ENCODE data around the gene TSPAN5. TPM values are rescaled to one million over a fixed set of nuclear protein-coding genes. Genes with fewer than 3 reads are reported as not detected.

The TSPAN5 gene
- total RNA-seq, 2 donors from 2014 or later, result 1.8 to 2.0 TPM

- H3K4me3 ChIP-seq, result no peak overlapping the region
- 68 to 69% methylated on average over 7 of the region's 7 CpGs for WGBS, 2 donors
- ATAC-seq (no peak), DNase-seq (no peak)
- intact Hi-C loops (cut with DNase I), result no loop called here
- H3K27ac ChIP-seq, result no peak overlapping the region
- no peaks in the 10 kb centered on the region for H3K36me3 ChIP-seq (replicated peaks in 1 of 2; ENCODE audit: insufficient read depth in 1 of 2, low read depth in 2 of 2)
- H3K4me1 ChIP-seq, result no peaks in the 10 kb centered on the region
- no peak for TF ChIP-seq POLR2A (IDR thresholded peaks at IDR 0.05)
- TF ChIP-seq, protein P1, sequence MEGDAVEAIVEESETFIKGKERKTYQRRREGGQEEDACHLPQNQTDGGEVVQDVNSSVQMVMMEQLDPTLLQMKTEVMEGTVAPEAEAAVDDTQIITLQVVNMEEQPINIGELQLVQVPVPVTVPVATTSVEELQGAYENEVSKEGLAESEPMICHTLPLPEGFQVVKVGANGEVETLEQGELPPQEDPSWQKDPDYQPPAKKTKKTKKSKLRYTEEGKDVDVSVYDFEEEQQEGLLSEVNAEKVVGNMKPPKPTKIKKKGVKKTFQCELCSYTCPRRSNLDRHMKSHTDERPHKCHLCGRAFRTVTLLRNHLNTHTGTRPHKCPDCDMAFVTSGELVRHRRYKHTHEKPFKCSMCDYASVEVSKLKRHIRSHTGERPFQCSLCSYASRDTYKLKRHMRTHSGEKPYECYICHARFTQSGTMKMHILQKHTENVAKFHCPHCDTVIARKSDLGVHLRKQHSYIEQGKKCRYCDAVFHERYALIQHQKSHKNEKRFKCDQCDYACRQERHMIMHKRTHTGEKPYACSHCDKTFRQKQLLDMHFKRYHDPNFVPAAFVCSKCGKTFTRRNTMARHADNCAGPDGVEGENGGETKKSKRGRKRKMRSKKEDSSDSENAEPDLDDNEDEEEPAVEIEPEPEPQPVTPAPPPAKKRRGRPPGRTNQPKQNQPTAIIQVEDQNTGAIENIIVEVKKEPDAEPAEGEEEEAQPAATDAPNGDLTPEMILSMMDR (IDR thresholded peaks at IDR 0.05), result no peak
- H3K27me3 ChIP-seq, result no peaks in the 10 kb centered on the region
- no peaks in the 10 kb centered on the region for H3K9me3 ChIP-seq
These were observed 101.1 kb downstream of the TSPAN5 start for GRCh38 chr4:98557194-98557892.

DNA sequence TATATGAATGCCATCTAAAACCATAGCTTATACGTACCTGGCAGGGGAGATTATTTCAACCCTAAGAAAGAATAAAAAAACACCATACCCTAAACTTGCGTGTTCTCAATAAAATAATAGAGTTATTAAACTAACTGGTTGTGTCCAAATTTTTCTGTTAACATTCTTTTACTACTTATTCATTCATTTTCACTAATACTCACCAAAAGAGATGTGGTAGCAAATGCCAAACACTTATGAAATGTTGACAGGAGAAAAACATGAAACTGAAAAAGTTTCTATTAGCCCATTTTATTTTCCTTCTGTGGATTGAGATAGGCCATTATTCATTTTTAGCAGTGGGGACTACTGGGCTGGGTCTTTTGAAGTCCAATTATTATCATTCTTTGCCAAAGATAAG is 102.0 kb downstream of the TSPAN5 start:
- WGBS, 2 donors, result 92 to 93% methylated on average over 2 of the region's 2 CpGs
- Histone ChIP-seq H3K4me3 (no peak overlapping the region), H3K27ac (no peak overlapping the region), H3K4me1 (no peaks in the 10 kb centered on the region), H3K36me3 (replicated peaks in 1 of 2; ENCODE audit: insufficient read depth in 1 of 2, low read depth in 2 of 2) (no peaks in the 10 kb centered on the region), H3K9me3 (no peaks in the 10 kb centered on the region), H3K27me3 (no peaks in the 10 kb centered on the region)
- intact Hi-C loops (cut with DNase I), result no loop called here
- ATAC-seq (no peak), DNase-seq (no peak)
- no peak for TF ChIP-seq POLR2A (IDR thresholded peaks at IDR 0.05)
- TF ChIP-seq, protein P1 (IDR thresholded peaks at IDR 0.05), result no peak

DNA sequence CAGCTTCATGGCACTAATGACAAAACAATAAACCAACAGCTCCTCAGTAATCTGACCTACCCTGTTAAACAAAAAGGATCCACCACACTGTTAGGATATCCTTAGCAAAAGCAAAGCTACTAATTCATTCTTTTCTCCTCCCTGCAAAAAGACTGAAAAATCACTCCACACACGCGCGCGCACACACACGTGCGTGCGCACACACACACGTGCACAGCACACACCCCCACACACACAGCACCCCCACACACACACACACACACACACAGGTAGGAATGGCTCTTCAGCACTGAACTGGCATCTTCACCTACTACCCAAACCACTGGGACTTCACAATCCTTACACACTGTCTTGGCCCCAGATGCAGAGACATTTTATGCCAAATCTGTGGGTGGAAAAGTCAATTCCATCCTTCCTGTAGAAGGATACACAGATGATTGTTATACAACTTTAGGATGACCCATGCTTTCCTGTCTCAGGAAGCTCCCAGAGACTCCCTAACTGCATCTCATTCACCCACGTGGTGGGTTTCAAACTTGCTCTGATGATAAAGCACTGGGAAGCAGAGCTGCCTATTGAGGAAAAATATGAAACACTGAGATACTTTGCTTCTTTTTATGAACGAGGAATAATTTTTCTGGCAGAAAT is 102.5 kb downstream of the TSPAN5 start:
- no peak for DNase-seq
- no peak overlapping the region for H3K4me3 ChIP-seq
- H3K36me3 ChIP-seq (replicated peaks in 1 of 2; ENCODE audit: insufficient read depth in 1 of 2, low read depth in 2 of 2), result no peaks in the 10 kb centered on the region
- intact Hi-C loops (cut with DNase I), result no loop called here
- H3K4me1 ChIP-seq, result no peaks in the 10 kb centered on the region
- ATAC-seq, result no peak
- no peak overlapping the region for H3K27ac ChIP-seq
- no peaks in the 10 kb centered on the region for H3K9me3 ChIP-seq
- WGBS, 2 donors, result 80 to 83% methylated on average over 10 of the region's 10 CpGs
- TF ChIP-seq, protein P1 (IDR thresholded peaks at IDR 0.05), result no peak
- TF ChIP-seq POLR2A (IDR thresholded peaks at IDR 0.05), result no peak
- no peaks in the 10 kb centered on the region for H3K27me3 ChIP-seq

- ATAC-seq, result no peak
These were observed 111.4 kb downstream of the TSPAN5 start for GRCh38 chr4:98546910-98547594.

More at GRCh38 chr4:98546910-98547594, 111.4 kb downstream of the TSPAN5 start:
- Histone ChIP-seq H3K4me1 (no peaks in the 10 kb centered on the region), H3K27ac (no peak overlapping the region), H3K27me3 (no peaks in the 10 kb centered on the region), H3K9me3 (no peaks in the 10 kb centered on the region), H3K4me3 (no peak overlapping the region), H3K36me3 (replicated peaks in 1 of 2; ENCODE audit: insufficient read depth in 1 of 2, low read depth in 2 of 2) (no peaks in the 10 kb centered on the region)
- DNase-seq, result no peak
- WGBS, 2 donors, result 74% methylated on average over 17 of the region's 17 CpGs
- intact Hi-C loops (cut with DNase I), result no loop called here
- TF ChIP-seq POLR2A (IDR thresholded peaks at IDR 0.05), result no peak
- TF ChIP-seq, protein P1 (IDR thresholded peaks at IDR 0.05), result no peak
